ENCODE measurements around the gene GARNL3.

GRCh38 chr9:127380479-127380878 is 115.9 kb downstream of the GARNL3 start:
- TF ChIP-seq CTCF (IDR thresholded peaks at IDR 0.05) (no peak), REST (IDR thresholded peaks at IDR 0.05; ENCODE audit: insufficient read depth in 1 of 2, low read depth in 2 of 2, low read length in 1 of 2) (no peak), POLR2AphosphoS5 (IDR thresholded peaks at IDR 0.05; ENCODE audit: low read depth, low read length) (no peak)
